Measurements from ENCODE around the gene ATP13A1.
"Not testable (repeated sequence)": the region's sequence is repeated elsewhere in the genome, so short reads cannot be mapped to it uniquely, and the experiment has no call there.

ATP13A1 gene

GRCh38 chr19:19623383-19623782 is 40.1 kb downstream of the ATP13A1 start:
- no peak for DNase-seq (ENCODE audit: low read depth, low spot score)

GRCh38 chr19:19619849-19620210 is 43.6 kb downstream of the ATP13A1 start:
- no peak for DNase-seq (ENCODE audit: low read depth, low spot score)

GRCh38 chr19:19619181-19619848 is 44.2 kb downstream of the ATP13A1 start:
- no peak for DNase-seq (ENCODE audit: low read depth, low spot score)

GRCh38 chr19:19618219-19619051 is 45.0 kb downstream of the ATP13A1 start, which contains the start of gene PBX4:
TSS of gene PBX4 (minus strand) at chr19:19618687. CDS start at chr19:19618629, 58 bp downstream.
- peak; percentile 97 for DNase-seq (ENCODE audit: low read depth, low spot score)

GRCh38 chr19:19615086-19615485 is 48.4 kb downstream of the ATP13A1 start:
- no peak for DNase-seq (ENCODE audit: low read depth, low spot score)

GRCh38 chr19:19613506-19613905 is 50.0 kb downstream of the ATP13A1 start:
- no peak for DNase-seq (ENCODE audit: low read depth, low spot score)

GRCh38 chr19:19610376-19611202 is 52.9 kb downstream of the ATP13A1 start:
- DNase-seq (ENCODE audit: low read depth, low spot score), result no peak

GRCh38 chr19:19606686-19607085 is 56.8 kb downstream of the ATP13A1 start:
- DNase-seq (ENCODE audit: low read depth, low spot score), result not testable (repeated sequence)

- no peak for DNase-seq (ENCODE audit: low read depth, low spot score)
Observed at GRCh38 chr19:19606021-19606420, 57.5 kb downstream of the ATP13A1 start.

GRCh38 chr19:19602713-19603324 is 60.7 kb downstream of the ATP13A1 start:
- DNase-seq (ENCODE audit: low read depth, low spot score), result no peak

- no peak for DNase-seq (ENCODE audit: low read depth, low spot score)
Observed at GRCh38 chr19:19602136-19602712, 61.3 kb downstream of the ATP13A1 start.

- DNase-seq (ENCODE audit: low read depth, low spot score), result no peak
Observed at GRCh38 chr19:19600793-19601330, 62.6 kb downstream of the ATP13A1 start.

GRCh38 chr19:19598728-19599451 is 64.6 kb downstream of the ATP13A1 start:
- not testable (repeated sequence) for DNase-seq (ENCODE audit: low read depth, low spot score)

- no peak for DNase-seq (ENCODE audit: low read depth, low spot score)
Observed at GRCh38 chr19:19597809-19598306, 65.6 kb downstream of the ATP13A1 start.

Measured in astrocyte of the hippocampus (primary cell).